ENCODE results near the gene ZNF211.

DNA sequence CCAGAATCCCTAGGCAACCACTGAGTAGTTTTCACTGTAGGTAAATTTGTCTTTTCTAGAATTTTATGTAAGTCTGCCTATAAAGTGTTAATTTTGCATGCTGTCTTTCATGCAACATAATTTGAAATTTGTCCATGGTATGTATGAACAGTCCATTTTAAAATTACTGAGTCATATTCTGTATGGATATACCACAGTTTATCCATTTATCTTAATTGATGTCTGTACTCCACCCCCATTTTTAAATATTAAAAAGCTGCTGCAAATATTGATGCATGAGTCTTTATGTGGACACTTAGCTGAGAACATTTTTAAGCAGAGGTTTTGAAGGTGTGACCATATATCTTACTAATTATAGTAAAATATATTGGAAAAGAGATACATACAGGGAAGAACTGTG is 9.9 kb upstream of the ZNF211 start:
- TF ChIP-seq CTCF (IDR thresholded peaks at IDR 0.05 in 2 of 3, conservative IDR thresholded peaks at IDR 0.05 in 1 of 3; ENCODE audit: borderline replicate concordance in 1 of 3, insufficient read depth in 1 of 3, low read depth in 2 of 3, low read length in 2 of 3) (no peak), SRF (IDR thresholded peaks at IDR 0.05; ENCODE audit: low read depth) (no peak), CEBPB (IDR thresholded peaks at IDR 0.05; ENCODE audit: low read depth) (no peak), EZH2 (IDR thresholded peaks at IDR 0.05) (no peak), SIN3A (IDR thresholded peaks at IDR 0.05; ENCODE audit: low read depth) (no peak), POLR2AphosphoS5 (IDR thresholded peaks at IDR 0.05; ENCODE audit: low read depth, low read length) (no peak), YY1 (IDR thresholded peaks at IDR 0.05; ENCODE audit: extremely low read depth, insufficient replicate concordance, low read depth, low read length) (no peak), SP1 (IDR thresholded peaks at IDR 0.05; ENCODE audit: low read depth) (no peak), EZH2phosphoT487 (IDR thresholded peaks at IDR 0.05; ENCODE audit: borderline replicate concordance) (no peak), REST (IDR thresholded peaks at IDR 0.05; ENCODE audit: low read depth) (no peak)

All from HCT116 (cell line).